Kidney glomerular epithelial cell (primary cell): Measurements from ENCODE around the gene NTRK2.

Experiments
- DNase-seq: peaks from one replicate; lab custom pipeline; 2025; lab: John Stamatoyannopoulos, UW

Gene NTRK2

GRCh38 chr9:84780385-84780784, 110.9 kb downstream of the NTRK2 start:
- no peak for DNase-seq

GRCh38 chr9:84781458-84781857, 111.9 kb downstream of the NTRK2 start:
- no peak for DNase-seq

- peak; percentile 1 for DNase-seq
Observed at GRCh38 chr9:84781931-84782866, 112.7 kb downstream of the NTRK2 start.

- DNase-seq: no peak
Observed at GRCh38 chr9:84785792-84786547, 116.4 kb downstream of the NTRK2 start.

GRCh38 chr9:84788803-84789462, 119.4 kb downstream of the NTRK2 start:
- DNase-seq: no peak

- no peak for DNase-seq
Observed at GRCh38 chr9:84789463-84789830, 119.9 kb downstream of the NTRK2 start.

GRCh38 chr9:84791643-84792042, 122.1 kb downstream of the NTRK2 start:
- DNase-seq: no peak

GRCh38 chr9:84793251-84793650, 123.7 kb downstream of the NTRK2 start:
- no peak for DNase-seq

GRCh38 chr9:84794981-84795637, 125.6 kb downstream of the NTRK2 start:
- no peak for DNase-seq

- peak; percentile 1 for DNase-seq
Observed at GRCh38 chr9:84796404-84796803, 126.9 kb downstream of the NTRK2 start.

- no peak for DNase-seq
Observed at GRCh38 chr9:84799251-84799650, 129.7 kb downstream of the NTRK2 start.

GRCh38 chr9:84804951-84805694, 135.6 kb downstream of the NTRK2 start:
- no peak for DNase-seq

GRCh38 chr9:84807431-84807830, 137.9 kb downstream of the NTRK2 start:
- no peak for DNase-seq

GRCh38 chr9:84807870-84808390, 138.4 kb downstream of the NTRK2 start:
- no peak for DNase-seq

GRCh38 chr9:84808416-84808815, 138.9 kb downstream of the NTRK2 start:
- DNase-seq: no peak

- DNase-seq: no peak
Observed at GRCh38 chr9:84811072-84811750, 141.7 kb downstream of the NTRK2 start.

- no peak for DNase-seq
Observed at GRCh38 chr9:84811751-84812074, 142.2 kb downstream of the NTRK2 start.

GRCh38 chr9:84812355-84812754, 142.8 kb downstream of the NTRK2 start:
- no peak for DNase-seq

GRCh38 chr9:84812847-84813246, 143.3 kb downstream of the NTRK2 start:
- DNase-seq: no peak

GRCh38 chr9:84815554-84815953, 146.0 kb downstream of the NTRK2 start:
- DNase-seq: no peak

- DNase-seq: no peak
Observed at GRCh38 chr9:84817038-84817437, 147.5 kb downstream of the NTRK2 start.
